Stimulated activated CD8-positive, alpha-beta memory T cell treated with anti-CD3 and anti-CD28 coated beads, Interleukin-12 subunit alpha, Interleukin-12 subunit beta, amount 100 ng/mL, for 4 hours (primary cell): ENCODE measurements around the gene AP2B1.
"Not testable (repeated sequence)": the region's sequence is repeated elsewhere in the genome, so short reads cannot be mapped to it uniquely, and the experiment has no call there.

Experiments used
- DNase-seq: peaks from one replicate; pipeline ENCODE4 v3.0.0-alpha.2; 2020; ENCODE audit warnings: low read depth

The AP2B1 gene

GRCh38 chr17:35748979-35749378, 161.9 kb downstream of the AP2B1 start:
- DNase-seq: no peak

DNA sequence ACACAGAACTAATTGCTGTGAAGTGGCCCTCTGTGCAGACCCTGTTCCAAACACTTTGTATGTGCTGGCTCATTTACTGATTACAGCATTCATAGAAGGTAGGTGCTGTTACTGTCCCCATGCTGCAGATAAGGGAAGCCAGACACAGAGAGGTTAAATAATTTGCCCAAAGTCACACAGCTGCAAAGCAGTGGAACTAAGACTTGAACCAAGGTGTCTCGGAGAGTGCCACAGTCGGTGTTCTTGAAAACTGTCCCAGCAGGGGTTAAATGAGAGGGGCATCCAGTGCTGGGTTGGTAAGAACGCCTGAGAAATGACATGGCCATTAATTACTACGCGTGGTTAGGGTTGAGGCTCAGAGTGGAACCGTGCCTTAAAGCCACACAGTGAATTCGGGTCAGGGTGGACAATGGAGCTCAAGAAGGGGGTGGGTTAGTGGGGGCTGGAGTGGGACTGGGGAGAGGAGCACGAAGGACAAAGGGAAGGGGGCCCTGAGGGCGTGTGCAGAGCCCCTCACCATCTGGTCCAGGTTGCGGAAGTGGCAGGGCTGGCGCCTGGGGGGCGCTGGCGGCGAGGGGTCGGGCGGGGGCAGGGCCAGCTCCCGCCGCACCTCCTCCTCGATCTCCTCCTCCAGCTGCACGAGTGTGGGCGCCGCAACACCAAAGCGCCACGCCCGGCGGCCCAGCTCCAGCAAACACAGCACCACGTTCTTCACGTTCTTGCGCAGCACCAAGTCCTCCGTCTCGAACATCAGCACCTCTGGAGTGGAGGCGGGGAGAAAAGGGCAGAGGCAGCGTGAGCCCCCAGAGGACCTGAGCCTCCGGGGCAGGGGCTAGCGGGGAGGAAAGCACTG, 162.7 kb downstream of the AP2B1 start:
- no peak for DNase-seq

GRCh38 chr17:35750526-35751395, 163.6 kb downstream of the AP2B1 start:
- DNase-seq: no peak

DNA sequence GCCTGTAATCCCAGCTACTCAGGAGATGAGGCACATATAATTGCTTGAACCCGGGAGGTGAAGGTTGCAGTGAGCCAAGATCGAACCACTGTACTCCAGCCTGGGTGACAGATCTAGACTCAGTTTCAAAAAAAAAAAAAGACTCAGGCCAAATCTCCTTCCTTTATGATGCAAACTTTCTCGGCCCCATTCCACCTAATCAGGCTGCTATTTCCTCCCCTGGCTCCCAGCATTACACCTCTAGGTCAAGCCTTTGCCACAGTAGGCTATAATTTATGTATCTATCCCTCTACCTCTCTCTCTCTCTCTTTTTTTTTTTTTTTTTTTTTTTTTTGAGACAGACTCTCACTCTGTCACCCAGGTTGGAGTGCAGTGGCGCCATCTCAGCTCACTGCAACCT, 164.4 kb downstream of the AP2B1 start:
- not testable (repeated sequence) for DNase-seq

DNA sequence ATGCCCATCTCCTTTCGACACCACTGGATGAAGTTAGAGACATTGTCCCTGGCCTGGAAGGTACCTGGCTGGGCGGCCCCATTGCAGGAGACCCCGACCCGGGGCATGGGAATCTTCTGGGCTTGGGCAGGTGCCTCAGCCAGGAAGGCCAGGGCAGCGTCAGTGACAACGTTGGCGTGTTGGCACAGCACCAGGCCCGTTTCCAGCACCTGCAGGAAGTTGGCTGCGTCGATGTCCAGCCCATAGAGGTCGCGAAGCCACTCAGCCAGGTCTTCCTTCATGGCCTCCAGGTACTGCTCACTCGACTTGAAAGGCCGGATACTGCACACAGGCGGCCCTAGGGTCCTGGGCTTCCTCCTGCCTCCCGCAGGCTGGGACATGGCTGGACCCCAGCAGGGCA, 165.3 kb downstream of the AP2B1 start:
- no peak for DNase-seq

DNA sequence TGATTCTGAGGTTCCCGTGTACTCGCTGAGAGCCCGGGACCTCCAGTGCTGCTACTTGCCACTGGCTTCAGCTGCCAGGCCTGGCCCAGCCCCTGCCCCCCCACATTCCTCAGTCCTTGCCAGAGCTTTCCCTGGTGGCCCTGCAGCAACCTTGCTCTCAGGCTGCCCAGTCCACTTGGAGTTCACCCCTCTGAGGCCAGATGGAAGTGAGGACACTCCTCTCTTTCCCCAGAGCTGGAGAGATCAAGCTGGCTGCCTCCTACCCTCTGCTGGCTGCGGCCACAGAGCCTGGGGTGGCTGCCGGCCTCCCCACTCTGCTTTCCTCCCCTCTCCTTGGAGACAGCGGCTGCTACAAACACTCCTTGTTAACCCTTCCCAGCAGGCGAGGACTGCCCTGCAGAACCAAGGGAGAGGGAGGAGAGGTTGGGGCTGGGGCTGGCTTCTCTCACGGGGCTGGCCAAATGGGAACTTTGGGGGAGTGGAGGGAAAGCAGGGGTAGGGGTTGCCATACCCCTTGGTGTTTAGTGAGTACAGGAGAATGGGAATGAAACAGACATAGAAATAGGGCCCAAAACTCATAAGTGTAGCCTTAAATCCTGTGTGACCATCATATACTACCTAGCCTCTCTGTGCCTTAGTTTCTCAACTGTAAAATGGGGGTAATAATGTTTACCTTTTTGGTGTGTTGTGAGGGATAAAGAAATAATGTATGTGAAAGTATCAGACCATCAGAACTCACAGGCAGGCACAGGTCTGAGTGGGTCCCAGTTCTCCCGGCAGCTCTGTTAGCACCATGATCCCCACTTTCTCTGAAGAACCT, 166.0 kb downstream of the AP2B1 start, which contains the start of gene GAS2L2:
Gene GAS2L2 (minus strand): TSS at position 295 of the 820 bp plus-strand sequence. CDS start 389 bp downstream, outside the sequence.
- no peak for DNase-seq

DNA sequence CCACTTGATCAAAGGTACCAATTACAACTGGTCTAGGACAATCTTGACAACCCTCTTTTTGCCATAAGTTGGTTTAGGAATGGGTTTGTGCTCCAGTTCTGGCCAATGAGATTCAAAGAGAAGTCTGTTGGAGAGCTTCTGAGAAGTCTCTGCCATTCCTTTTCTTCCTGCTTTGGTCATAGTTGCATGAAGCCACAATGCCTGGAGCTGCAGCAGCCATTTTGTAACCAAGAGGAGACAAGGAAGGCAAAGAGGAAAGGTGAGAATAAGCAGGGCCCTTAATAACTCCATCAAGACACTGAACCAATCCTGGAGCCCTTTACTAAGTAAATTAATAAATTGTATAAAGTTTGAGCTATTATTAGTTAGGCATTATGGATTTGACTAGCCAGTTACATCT, 170.1 kb downstream of the AP2B1 start:
- no peak for DNase-seq

- DNase-seq: no peak
These were observed 173.5 kb downstream of the AP2B1 start, which contains the start of gene C17orf50 for GRCh38 chr17:35760587-35760986. TSS of gene C17orf50 (plus strand) at chr17:35760887. CDS start at chr17:35760942, 55 bp downstream.

GRCh38 chr17:35761601-35762000, 174.5 kb downstream of the AP2B1 start:
- no peak for DNase-seq

DNA sequence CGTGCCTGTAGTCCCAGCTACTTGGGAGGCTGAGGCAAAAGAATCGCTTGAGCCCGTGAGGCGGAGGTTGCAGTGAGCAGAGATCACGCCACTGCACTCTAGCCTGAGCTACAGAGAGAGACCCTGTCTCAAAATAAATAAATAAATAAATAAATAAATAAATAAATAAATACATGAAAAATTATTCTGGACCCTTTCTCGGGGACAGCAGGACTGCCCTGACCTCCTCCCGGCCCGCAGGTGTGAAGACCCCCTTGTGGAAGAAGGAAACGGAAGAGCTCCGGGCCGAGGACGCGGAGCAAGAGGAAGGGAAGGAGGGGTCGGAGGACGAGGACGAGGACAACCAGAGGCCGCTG, 176.6 kb downstream of the AP2B1 start:
- no peak for DNase-seq

DNA sequence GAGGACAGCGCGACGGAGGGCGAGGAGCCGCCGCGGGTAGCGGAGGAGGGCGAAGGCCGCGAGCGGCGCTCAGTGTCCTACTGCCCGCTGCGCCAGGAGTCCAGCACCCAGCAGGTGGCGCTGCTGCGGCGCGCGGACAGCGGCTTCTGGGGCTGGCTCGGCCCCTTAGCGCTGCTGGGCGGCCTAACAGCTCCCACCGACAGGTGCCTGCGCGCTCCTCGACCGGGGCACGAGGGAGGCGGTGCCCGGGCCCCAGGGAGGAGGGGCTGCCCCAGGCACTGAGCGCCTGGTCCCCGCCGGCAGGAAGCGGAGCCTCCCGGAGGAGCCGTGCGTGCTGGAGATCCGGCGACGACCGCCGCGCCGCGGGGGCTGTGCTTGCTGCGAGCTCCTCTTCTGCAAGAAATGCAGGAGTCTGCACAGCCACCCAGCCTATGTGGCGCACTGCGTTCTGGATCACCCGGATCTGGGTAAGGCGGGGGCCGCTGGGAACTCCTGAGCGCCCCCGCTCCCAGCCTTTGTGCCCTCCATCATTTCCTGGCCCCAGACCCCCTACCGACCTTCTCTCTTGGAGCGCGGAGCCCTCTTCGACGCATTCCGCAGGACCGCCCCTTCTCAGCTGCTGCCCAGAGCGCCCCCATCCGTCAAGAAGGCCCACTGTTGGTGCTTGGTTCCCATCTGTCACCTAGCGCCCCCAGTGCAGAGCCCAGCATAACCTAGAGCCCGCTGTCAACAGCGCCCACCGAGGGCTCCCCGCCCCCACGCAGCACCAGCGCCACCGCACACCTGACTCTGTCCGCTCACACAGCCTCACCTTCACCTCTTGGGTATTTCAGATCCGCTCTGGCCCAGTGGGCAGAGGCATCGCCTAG, 177.2 kb downstream of the AP2B1 start:
- peak; percentile 78 for DNase-seq

DNA sequence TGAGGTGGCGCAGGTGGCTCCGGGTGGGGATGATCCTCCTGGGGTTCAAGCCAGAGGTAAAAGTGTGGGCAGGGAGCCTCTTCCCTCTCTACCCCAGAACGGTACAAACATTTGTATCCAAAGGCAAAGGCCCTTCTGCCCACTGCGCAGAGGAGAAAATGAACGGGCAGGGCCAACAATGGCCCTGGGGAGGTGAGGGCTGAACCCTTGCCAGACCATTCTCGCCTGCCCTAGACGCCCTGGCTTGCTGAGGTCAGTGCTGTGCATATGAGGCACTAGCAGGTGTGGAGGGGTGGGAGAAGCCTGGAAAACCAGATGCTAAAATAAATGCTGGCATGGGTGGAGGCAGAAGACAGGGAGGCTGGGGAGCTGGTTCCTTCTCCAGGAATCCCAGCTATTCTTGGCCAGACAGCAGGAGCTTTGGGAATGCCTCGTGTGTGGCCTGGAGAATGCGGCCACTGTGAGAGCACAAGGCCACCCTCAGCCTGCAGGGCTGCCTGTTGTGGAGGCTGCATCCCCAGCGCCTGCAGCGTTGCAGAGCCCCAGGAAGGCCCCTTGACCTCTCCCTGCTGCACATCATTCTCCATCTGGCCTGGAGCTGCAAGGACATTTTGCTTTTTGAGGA, 178.1 kb downstream of the AP2B1 start:
- DNase-seq: no peak

- DNase-seq: no peak
These were observed 178.8 kb downstream of the AP2B1 start for GRCh38 chr17:35765756-35766488.

DNA sequence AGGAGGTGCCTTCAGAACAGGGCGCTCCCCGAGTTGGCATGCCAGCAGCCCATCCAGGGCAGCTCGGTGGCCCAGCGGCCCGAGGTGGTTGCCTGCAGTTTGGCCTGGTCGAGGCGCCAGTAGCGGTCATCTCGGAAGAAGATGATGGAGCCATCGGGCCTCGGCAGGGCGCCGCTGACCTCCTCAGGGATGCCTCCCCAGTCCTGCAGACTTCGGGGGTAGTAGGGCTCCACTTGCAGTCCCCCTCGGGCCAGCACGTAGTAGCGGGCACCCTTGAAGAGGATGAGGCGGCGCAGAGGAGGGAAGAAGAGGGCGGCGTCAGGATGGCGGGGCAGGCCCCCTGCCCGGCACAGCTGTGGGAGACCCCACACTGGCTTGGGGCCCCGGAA, 179.4 kb downstream of the AP2B1 start:
- no peak for DNase-seq

DNA sequence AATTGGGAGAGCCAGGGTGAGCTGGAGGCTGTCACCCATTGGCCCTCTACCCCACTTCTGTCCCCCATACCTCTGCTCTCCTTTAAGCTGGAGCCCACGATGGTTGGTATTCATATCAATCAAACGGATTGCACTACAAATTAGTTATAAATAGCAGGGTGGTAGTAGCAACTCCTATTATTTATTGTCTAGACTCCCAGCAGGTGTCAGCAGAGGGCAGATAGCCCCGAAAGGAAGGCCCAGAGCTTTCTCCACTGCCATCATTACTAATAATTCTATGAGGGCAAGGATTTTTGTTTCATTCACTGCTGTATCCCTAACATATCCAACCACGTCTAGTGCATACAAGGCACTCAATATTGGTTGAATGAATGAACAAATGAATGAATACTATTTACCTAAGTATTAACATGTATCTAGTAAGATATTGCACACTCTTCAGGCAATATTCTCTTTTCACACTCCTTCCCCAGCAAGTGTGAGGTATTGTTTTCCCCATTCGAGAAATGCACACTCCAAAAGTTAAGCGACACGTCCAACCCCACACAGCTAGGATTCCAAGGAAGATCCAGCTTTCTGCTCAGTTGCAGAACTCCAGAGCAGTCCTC, 179.9 kb downstream of the AP2B1 start:
- DNase-seq: no peak

DNA sequence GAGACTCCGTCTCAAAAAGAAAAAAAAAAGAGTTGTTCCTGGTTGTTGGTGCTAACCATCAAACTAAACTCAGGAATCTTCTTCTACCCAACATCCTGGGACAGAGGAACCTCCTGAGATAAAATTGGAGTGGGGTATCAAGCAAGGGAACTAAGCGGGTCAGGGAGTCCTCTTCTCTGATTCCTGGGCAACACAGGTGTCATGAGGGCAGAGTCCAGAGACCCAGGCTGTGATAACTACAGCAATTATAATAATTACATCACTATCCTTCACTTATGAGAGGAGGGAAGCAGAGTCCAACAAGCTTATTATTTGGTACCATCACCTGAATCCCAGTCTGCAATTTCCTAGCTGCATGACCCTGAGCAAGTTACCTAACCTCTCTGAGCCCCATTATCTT, 181.7 kb downstream of the AP2B1 start:
- no peak for DNase-seq

GRCh38 chr17:35769895-35770486, 182.9 kb downstream of the AP2B1 start:
- DNase-seq: no peak

DNA sequence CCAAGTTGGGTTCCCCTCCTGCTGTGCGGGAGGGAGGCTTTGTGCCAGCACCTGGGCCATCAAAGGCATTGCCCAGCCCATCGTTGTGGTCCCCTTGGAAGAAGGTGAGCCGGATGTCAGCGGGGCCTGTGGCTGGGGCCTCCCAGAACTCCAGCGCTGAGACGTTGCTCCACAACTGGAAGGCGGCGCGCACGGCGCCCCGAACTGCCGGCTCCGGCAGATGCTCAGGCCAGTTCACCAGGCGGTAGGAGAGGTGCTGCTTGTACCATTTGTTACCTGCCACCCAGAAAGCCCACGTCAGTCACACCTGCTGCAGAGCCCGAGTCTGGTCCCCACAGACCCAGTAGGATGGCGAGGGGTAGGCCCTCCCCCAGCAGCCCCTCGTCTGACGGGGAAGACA, 186.0 kb downstream of the AP2B1 start:
- no peak for DNase-seq
